Measurements from ENCODE around the gene AFAP1. TPM values are rescaled to one million over a fixed set of nuclear protein-coding genes. Genes with fewer than 3 reads are reported as not detected.

The AFAP1 gene
- polyA plus RNA-seq, 3 donors = not detected

DNA sequence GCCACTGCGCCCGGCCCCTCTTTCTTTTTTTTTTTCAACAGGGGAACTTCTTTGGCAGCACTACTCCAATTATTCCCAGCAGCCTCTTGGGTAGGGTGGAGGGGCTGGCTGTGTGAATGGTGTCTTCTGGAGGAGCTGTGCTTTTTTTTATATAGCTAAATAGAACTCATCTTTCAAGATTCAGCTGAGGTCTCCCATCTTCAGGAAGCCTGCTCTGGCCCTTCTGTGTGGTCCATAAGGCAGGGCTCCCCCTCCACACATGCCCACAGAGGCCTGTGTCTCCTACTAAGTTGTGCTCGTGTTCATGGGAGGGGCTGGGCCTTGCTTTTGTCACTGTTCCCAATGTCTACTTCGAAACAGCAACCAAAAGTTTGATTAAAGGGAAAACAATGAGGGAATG lies 116.8 kb downstream of the AFAP1 start:
- Histone ChIP-seq H3K27me3 (ENCODE audit: control insufficient read depth in 2 of 2, insufficient read depth in 2 of 2, low read length in 2 of 2) (no peaks in the 10 kb centered on the region), H2AFZ (ENCODE audit: insufficient read depth, low read depth, low read length, poor library complexity, severe bottlenecking) (no peak overlapping the region), H4K20me1 (ENCODE audit: insufficient read depth, low read length) (no peaks in the 10 kb centered on the region), H3K27ac (ENCODE audit: low read depth in 1 of 2, low read length in 2 of 2) (no peak overlapping the region), H3K9ac (ENCODE audit: insufficient read depth, low read length, poor library complexity, severe bottlenecking) (no peak overlapping the region), H3K9me3 (replicated peaks in 1 of 2; ENCODE audit: control insufficient read depth in 1 of 2, insufficient read depth in 1 of 2, low read length in 2 of 2) (no peaks in the 10 kb centered on the region), H3K36me3 (replicated peaks in 1 of 2; ENCODE audit: control insufficient read depth in 1 of 2, insufficient read depth in 2 of 2, low read length in 2 of 2) (no peaks in the 10 kb centered on the region), H3K4me1 (ENCODE audit: control insufficient read depth in 1 of 2, insufficient read depth in 2 of 2, low read length in 2 of 2) (peaks cover 3 to 4% of the 10 kb centered on the region in 2 donors), H3K4me2 (replicated peaks; ENCODE audit: extremely low read depth, low read length, poor library complexity, severe bottlenecking) (no peak overlapping the region), H3K79me2 (ENCODE audit: insufficient read depth, low read length) (no peaks in the 10 kb centered on the region), H3K4me3 (replicated peaks in 1 of 3; ENCODE audit: low read depth in 2 of 3, low read length in 3 of 3) (no peak overlapping the region)
- H3K27ac Mint-ChIP-seq = peak overlapping the region in 1 of 7 donors; percentile 67
- 100% methylated on average over 1 of the region's 4 CpGs for WGBS (ENCODE audit: insufficient coverage)
- H3K4me1 Mint-ChIP-seq = peaks cover 5% of the 10 kb centered on the region
- intact Hi-C loops (cut with micrococcal nuclease) = no loop called here
- no peak for DNase-seq
- peaks cover 0 to 2% (median 0%) of the 10 kb centered on the region in 7 donors for H3K9me3 Mint-ChIP-seq
- H3K27me3 Mint-ChIP-seq (ENCODE audit: low read depth in 3 of 3) = peaks cover 5 to 7% (median 6%) of the 10 kb centered on the region in 3 donors
- H3K4me3 Mint-ChIP-seq = no peak overlapping the region
- TF ChIP-seq, protein P1, sequence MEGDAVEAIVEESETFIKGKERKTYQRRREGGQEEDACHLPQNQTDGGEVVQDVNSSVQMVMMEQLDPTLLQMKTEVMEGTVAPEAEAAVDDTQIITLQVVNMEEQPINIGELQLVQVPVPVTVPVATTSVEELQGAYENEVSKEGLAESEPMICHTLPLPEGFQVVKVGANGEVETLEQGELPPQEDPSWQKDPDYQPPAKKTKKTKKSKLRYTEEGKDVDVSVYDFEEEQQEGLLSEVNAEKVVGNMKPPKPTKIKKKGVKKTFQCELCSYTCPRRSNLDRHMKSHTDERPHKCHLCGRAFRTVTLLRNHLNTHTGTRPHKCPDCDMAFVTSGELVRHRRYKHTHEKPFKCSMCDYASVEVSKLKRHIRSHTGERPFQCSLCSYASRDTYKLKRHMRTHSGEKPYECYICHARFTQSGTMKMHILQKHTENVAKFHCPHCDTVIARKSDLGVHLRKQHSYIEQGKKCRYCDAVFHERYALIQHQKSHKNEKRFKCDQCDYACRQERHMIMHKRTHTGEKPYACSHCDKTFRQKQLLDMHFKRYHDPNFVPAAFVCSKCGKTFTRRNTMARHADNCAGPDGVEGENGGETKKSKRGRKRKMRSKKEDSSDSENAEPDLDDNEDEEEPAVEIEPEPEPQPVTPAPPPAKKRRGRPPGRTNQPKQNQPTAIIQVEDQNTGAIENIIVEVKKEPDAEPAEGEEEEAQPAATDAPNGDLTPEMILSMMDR (IDR thresholded peaks at IDR 0.05) = no peak
- peaks cover 0 to 24% of the 10 kb centered on the region in 2 donors for H3K36me3 Mint-ChIP-seq

DNA sequence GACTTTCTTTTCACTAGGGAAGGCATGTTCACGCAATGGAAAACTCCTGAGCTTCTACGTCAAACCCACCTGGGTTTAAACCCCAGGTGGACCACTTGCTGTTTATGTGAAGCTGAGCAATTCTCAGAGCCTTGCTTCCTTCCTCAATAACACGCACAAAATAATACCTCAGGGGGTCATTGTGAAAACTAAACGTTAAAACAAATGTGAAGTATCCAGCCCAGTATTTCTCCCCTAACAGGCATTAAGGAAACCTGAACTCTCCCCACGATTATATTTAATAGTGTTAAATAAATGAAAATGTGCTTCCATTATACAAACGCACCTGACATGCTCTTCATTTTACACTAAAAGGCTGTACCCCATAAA lies 117.5 kb downstream of the AFAP1 start:
- Histone ChIP-seq H3K79me2 (ENCODE audit: insufficient read depth, low read length) (no peaks in the 10 kb centered on the region), H2AFZ (ENCODE audit: insufficient read depth, low read depth, low read length, poor library complexity, severe bottlenecking) (no peak overlapping the region), H3K4me2 (replicated peaks; ENCODE audit: extremely low read depth, low read length, poor library complexity, severe bottlenecking) (no peak overlapping the region), H4K20me1 (ENCODE audit: insufficient read depth, low read length) (no peaks in the 10 kb centered on the region), H3K27ac (ENCODE audit: low read depth in 1 of 2, low read length in 2 of 2) (no peak overlapping the region), H3K9ac (ENCODE audit: insufficient read depth, low read length, poor library complexity, severe bottlenecking) (no peak overlapping the region), H3K4me1 (ENCODE audit: control insufficient read depth in 1 of 2, insufficient read depth in 2 of 2, low read length in 2 of 2) (no peaks in the 10 kb centered on the region), H3K36me3 (replicated peaks in 1 of 2; ENCODE audit: control insufficient read depth in 1 of 2, insufficient read depth in 2 of 2, low read length in 2 of 2) (no peaks in the 10 kb centered on the region), H3K27me3 (ENCODE audit: control insufficient read depth in 2 of 2, insufficient read depth in 2 of 2, low read length in 2 of 2) (no peaks in the 10 kb centered on the region), H3K4me3 (replicated peaks in 1 of 3; ENCODE audit: low read depth in 2 of 3, low read length in 3 of 3) (no peak overlapping the region), H3K9me3 (replicated peaks in 1 of 2; ENCODE audit: control insufficient read depth in 1 of 2, insufficient read depth in 1 of 2, low read length in 2 of 2) (no peaks in the 10 kb centered on the region)
- peaks cover 5 to 7% (median 6%) of the 10 kb centered on the region in 3 donors for H3K27me3 Mint-ChIP-seq (ENCODE audit: low read depth in 3 of 3)
- H3K9me3 Mint-ChIP-seq = peaks cover 0 to 2% (median 0%) of the 10 kb centered on the region in 7 donors
- intact Hi-C loops (cut with micrococcal nuclease) = no loop called here
- H3K27ac Mint-ChIP-seq = no peak overlapping the region
- peaks cover 0 to 22% of the 10 kb centered on the region in 2 donors for H3K36me3 Mint-ChIP-seq
- 80% methylated on average over 1 of the region's 6 CpGs for WGBS (ENCODE audit: insufficient coverage)
- DNase-seq = no peak
- H3K4me3 Mint-ChIP-seq = no peak overlapping the region
- H3K4me1 Mint-ChIP-seq = no peaks in the 10 kb centered on the region
- TF ChIP-seq, protein P1 (IDR thresholded peaks at IDR 0.05) = no peak
